ENCODE results near the gene DNAJC2.

- TF ChIP-seq CTCF (IDR thresholded peaks at IDR 0.05): no peak
- no peak for TF ChIP-seq POLR2A (IDR thresholded peaks at IDR 0.05)
These were observed 51.0 kb downstream of the DNAJC2 start for GRCh38 chr7:103293526-103293925.
